H1 (cell line): ENCODE data around the gene ZNF221. TPM values are rescaled to one million over a fixed set of nuclear protein-coding genes. Genes with fewer than 3 reads are reported as not detected.

Source experiments
- ASH2L ChIP-seq: fragments of 200-600, 300-600 bp; sonication (generic); IDR thresholded peaks from one replicate; pipeline ENCODE4 v1.7.1; 2017; ENCODE audit warnings: low read length
- CHD1 ChIP-seq: IDR thresholded peaks from 2 replicates; pipeline ENCODE4 v1.6.1; 2012; ENCODE audit warnings: low read depth, low read length, improper control_type of control experiment
- RAD21 ChIP-seq, 2 experiments: IDR thresholded peaks in 1 of 2; conservative IDR thresholded peaks in 1 of 2; 2 replicates each; pipeline ENCODE4 v1.6.1; 2011; ENCODE audit warnings: low read depth in 2 of 2, low read length in 2 of 2, improper control_type of control experiment in 1 of 2, inconsistent platforms in 1 of 2, mild to moderate bottlenecking in 1 of 2, moderate library complexity in 1 of 2
- SIRT6 ChIP-seq: IDR thresholded peaks from one replicate; pipeline ENCODE4 v1.7.1; 2012; ENCODE audit warnings: low read length, inconsistent platforms
- TEAD4 ChIP-seq: IDR thresholded peaks from 2 replicates; pipeline ENCODE4 v1.6.1; 2012; ENCODE audit warnings: low read depth, low read length, inconsistent platforms, mixed read lengths
- YY1 ChIP-seq: IDR thresholded peaks from 2 replicates; pipeline ENCODE4 v1.6.1; 2011; ENCODE audit warnings: low read depth, mild to moderate bottlenecking, low read length
- polyA plus RNA-seq, 7 experiments: library from polyadenylated mRNA; depleted of rRNA in 3 of 7; stranded (reverse) in 5 of 7; unstranded in 2 of 7; fragments of >200 nt in 5 of 7; fragments of 200-250 nt in 2 of 7; gene quantifications; 1 replicate in 5 of 7; 2 replicates in 1 of 7; 4 replicates in 1 of 7; pipeline versions ENCODE4 v1.2.1 to v1.2.3, GENCODE V29; 2011 to 2013; ENCODE audit warnings: missing spikeins in 2 of 7, mixed read lengths in 2 of 7
- total RNA-seq: library from RNA; stranded (reverse); fragmentation: NEBNext Ultra II Directional; extraction: Animal tissue kit (Norgen Biotek cat#: 25700); gene quantifications from 2 replicates; pipeline ENCODE4 v1.2.1, GENCODE V29; 2021
- TF ChIP-seq, protein P1 (sequence below): fragments of 300-600 bp; sonication (generic); IDR thresholded peaks from 2 replicates; pipeline ENCODE4 v1.7.1; 2012; ENCODE audit warnings: low read length, moderate library complexity, mild to moderate bottlenecking, inconsistent platforms; ENCODE audit not compliant: insufficient replicate concordance

The ZNF221 gene
- total and polyA plus RNA-seq, 2 of the 8 experiments (the other 6 are each of a cell fraction or from before 2014, with no cell fraction given): 0.50 to 8.4 TPM

DNA sequence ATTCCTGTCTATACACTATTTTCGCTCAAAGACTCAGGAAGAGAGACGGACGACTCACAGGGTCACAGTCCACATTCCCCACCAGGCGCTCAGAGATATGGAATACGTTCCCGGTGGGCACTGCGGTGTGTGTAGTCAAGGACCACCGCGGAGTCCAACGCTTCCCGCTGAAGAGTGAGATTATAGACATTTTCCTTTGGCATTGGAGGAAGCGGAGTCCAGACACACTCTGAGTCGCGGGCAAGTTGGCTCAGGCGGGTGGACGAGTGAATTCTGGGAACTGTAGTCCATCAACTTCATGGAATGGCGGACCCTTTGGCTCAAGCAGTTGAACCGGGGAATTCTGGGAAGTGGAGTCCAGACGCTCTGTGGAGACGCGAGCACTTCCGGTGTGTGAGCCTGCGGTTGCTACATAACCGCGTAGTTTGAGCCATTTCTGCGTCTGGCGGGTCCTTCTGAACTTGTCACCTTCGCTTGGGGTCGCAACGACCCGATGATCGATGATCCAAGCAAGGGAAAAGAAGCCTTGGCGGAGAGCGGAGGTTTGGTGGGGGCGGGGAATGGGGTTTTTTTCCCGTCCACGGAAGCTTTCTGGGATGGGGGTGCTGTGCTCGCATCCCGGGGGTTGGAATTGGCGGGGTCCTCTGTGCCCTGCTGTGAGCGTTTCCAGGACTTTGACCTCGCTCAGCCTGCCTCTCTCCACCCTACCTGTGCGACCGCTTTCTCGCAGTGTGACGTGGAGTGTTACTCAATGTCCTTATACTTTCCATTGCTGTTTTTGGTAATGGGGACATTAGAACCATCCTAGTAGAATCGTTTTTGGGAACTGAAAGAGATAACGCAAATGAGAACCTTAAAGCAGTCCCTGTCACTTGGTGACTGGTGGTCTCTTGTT is 51.8 kb downstream of the ZNF221 start, which contains the start of gene ZNF230 (continued):
- TF ChIP-seq, protein P1, sequence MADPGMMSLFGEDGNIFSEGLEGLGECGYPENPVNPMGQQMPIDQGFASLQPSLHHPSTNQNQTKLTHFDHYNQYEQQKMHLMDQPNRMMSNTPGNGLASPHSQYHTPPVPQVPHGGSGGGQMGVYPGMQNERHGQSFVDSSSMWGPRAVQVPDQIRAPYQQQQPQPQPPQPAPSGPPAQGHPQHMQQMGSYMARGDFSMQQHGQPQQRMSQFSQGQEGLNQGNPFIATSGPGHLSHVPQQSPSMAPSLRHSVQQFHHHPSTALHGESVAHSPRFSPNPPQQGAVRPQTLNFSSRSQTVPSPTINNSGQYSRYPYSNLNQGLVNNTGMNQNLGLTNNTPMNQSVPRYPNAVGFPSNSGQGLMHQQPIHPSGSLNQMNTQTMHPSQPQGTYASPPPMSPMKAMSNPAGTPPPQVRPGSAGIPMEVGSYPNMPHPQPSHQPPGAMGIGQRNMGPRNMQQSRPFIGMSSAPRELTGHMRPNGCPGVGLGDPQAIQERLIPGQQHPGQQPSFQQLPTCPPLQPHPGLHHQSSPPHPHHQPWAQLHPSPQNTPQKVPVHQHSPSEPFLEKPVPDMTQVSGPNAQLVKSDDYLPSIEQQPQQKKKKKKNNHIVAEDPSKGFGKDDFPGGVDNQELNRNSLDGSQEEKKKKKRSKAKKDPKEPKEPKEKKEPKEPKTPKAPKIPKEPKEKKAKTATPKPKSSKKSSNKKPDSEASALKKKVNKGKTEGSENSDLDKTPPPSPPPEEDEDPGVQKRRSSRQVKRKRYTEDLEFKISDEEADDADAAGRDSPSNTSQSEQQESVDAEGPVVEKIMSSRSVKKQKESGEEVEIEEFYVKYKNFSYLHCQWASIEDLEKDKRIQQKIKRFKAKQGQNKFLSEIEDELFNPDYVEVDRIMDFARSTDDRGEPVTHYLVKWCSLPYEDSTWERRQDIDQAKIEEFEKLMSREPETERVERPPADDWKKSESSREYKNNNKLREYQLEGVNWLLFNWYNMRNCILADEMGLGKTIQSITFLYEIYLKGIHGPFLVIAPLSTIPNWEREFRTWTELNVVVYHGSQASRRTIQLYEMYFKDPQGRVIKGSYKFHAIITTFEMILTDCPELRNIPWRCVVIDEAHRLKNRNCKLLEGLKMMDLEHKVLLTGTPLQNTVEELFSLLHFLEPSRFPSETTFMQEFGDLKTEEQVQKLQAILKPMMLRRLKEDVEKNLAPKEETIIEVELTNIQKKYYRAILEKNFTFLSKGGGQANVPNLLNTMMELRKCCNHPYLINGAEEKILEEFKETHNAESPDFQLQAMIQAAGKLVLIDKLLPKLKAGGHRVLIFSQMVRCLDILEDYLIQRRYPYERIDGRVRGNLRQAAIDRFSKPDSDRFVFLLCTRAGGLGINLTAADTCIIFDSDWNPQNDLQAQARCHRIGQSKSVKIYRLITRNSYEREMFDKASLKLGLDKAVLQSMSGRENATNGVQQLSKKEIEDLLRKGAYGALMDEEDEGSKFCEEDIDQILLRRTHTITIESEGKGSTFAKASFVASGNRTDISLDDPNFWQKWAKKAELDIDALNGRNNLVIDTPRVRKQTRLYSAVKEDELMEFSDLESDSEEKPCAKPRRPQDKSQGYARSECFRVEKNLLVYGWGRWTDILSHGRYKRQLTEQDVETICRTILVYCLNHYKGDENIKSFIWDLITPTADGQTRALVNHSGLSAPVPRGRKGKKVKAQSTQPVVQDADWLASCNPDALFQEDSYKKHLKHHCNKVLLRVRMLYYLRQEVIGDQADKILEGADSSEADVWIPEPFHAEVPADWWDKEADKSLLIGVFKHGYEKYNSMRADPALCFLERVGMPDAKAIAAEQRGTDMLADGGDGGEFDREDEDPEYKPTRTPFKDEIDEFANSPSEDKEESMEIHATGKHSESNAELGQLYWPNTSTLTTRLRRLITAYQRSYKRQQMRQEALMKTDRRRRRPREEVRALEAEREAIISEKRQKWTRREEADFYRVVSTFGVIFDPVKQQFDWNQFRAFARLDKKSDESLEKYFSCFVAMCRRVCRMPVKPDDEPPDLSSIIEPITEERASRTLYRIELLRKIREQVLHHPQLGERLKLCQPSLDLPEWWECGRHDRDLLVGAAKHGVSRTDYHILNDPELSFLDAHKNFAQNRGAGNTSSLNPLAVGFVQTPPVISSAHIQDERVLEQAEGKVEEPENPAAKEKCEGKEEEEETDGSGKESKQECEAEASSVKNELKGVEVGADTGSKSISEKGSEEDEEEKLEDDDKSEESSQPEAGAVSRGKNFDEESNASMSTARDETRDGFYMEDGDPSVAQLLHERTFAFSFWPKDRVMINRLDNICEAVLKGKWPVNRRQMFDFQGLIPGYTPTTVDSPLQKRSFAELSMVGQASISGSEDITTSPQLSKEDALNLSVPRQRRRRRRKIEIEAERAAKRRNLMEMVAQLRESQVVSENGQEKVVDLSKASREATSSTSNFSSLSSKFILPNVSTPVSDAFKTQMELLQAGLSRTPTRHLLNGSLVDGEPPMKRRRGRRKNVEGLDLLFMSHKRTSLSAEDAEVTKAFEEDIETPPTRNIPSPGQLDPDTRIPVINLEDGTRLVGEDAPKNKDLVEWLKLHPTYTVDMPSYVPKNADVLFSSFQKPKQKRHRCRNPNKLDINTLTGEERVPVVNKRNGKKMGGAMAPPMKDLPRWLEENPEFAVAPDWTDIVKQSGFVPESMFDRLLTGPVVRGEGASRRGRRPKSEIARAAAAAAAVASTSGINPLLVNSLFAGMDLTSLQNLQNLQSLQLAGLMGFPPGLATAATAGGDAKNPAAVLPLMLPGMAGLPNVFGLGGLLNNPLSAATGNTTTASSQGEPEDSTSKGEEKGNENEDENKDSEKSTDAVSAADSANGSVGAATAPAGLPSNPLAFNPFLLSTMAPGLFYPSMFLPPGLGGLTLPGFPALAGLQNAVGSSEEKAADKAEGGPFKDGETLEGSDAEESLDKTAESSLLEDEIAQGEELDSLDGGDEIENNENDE: no peak
- no peak for TF ChIP-seq SIRT6
- peak; percentile 97 for TF ChIP-seq YY1
- TF ChIP-seq CHD1: no peak
- no peak for TF ChIP-seq RAD21 (IDR thresholded peaks at IDR 0.05 in 1 of 2, conservative IDR thresholded peaks at IDR 0.05 in 1 of 2; ENCODE audit: low read depth in 2 of 2, low read length in 2 of 2)
- TF ChIP-seq ASH2L: peak; percentile 69
- no peak for TF ChIP-seq TEAD4
